GM18868 (cell line): ENCODE data around the gene EIF4H.
"Not testable (repeated sequence)": the region's sequence is repeated elsewhere in the genome, so short reads cannot be mapped to it uniquely, and the experiment has no call there.

Source experiments
- ATAC-seq: cut with Tn5 transposase; IDR thresholded peaks from one replicate; pipeline ENCODE4 v1.9.1; 2021; ENCODE audit warnings: mild to moderate bottlenecking, moderate library complexity; ENCODE audit not compliant: unreplicated experiment

The EIF4H gene

GRCh38 chr7:74223711-74224510 lies 49.8 kb downstream of the EIF4H start:
- ATAC-seq = no peak

DNA sequence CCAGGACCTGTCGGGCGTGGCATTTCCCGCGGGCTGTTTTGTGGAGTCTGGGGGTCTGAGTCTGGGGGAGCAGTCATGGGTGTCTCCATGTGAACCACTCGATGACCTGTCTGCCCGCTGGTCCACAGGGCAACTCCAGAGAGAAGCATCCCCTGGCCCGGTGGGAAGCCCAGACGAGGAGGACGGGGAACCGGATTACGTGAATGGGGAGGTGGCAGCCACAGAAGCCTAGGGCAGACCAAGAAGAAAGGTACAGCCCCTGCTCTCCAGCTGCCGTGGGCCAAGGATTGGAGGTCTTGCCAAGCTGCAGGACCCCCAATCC lies 50.3 kb downstream of the EIF4H start:
- no peak for ATAC-seq

GRCh38 chr7:74224907-74225306 lies 50.8 kb downstream of the EIF4H start:
- ATAC-seq = not testable (repeated sequence)

DNA sequence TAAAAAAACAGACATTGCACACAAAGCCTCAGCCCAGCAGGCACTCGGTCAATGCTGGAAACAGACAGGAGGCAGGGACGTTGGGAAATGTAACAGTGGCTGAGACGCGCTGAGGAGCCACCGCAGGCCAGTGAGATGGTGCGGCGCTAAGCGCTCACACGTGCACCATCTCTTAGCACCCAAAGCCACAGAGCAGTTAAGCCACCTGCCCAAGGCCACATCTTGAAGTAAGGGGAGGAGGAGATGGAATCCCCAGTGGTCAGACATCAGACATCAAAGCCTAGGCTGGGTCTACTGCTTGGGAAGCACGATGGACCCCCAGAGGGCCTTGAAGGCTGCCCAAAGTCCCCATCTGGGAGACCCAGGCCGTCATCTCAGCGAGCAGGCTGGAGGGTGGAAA lies 51.2 kb downstream of the EIF4H start:
- no peak for ATAC-seq

DNA sequence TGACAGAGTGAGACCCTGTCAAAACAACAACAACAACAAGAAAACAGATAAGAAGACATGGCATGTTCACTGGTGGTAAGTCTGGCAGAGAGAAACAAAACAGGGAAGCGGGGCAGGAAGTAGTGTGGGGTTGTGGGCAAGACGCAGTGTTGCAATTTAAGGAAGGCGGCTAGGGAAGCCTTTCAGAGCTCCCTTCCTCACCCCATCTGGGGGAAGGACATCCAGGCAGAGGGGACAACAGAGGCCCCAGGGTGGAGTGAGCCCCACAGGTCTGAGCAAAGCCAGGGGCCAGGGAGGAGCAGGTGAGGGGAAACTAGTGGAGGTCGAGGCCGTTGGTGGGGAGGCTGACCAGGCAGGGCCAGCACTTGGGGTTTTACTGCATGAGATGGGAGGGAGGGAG lies 52.5 kb downstream of the EIF4H start:
- no peak for ATAC-seq

GRCh38 chr7:74228951-74229900 lies 55.1 kb downstream of the EIF4H start:
- ATAC-seq = no peak

- ATAC-seq = peak; percentile 16
Measured at GRCh38 chr7:74230446-74231231, 56.5 kb downstream of the EIF4H start.

DNA sequence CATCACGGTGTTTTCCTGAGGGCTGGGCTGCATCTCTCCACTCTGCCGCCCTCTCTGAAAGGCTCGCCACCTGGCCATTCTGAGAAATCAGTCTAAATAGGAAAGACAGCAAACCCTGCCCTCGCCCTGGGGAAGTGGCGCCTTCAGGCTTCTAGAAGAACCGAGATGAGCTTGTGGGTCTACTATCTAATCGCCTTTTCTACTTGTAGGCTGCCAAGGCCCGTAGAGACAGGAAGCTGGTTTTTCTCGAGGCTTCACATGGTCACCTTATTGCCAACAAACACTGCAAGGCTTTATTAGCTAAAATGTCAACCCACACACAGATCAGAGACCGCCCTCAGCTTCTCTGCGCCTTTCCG lies 57.1 kb downstream of the EIF4H start:
- ATAC-seq = peak; percentile 66

GRCh38 chr7:74233655-74234285 lies 59.6 kb downstream of the EIF4H start:
- ATAC-seq = no peak

DNA sequence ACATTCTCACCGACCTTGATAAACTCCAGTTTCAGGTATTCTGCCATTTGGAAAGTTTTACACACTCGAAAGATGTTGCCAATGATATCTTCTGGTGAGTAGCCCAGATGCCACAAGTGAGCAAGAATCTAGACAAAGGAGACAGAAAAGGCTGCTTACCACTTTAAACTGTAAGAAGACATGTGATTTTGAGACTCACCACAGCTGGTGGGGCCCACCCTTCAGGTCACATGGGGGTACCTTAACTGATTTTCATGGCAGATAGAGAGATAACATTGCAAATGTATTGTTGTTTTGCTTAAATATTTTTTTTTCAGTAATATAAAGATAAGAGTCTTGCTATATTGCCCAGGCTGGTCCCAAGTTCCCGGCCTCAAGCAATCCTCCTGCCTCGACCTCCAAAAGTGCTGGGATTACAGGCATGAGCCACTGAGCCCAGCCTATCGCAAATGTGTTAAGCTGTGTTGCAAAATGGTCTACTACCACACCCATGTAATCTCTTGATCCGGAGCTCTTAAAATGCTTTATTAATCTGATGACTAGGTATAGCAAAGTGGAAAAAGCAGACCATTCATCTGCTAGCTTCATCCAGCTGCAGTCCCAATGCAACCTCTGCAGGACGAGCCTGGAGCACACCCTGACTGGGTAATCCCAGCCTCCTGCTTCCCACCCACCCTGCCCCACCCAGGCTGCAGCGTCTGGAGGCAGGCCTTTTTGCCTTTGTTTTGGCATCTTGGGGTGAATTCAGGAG lies 61.5 kb downstream of the EIF4H start:
- no peak for ATAC-seq

DNA sequence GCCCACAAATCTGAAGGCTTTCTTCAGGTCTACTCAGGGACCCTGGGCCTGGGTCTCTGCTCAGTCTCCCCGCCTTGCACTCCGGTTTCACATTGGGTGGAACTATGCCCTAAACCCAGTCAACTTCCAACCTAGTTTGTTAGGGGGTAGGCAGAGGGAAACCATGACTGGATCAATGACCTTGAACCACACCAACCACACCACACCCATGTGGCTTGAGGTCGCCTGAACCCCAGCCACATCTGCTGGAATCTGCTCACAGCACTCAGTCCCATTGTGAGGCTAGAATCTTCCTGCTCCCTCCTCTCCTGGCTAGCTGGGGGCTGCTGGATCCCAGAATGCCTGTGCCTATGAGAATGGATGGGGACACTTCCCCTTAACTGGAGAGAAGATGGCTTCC lies 62.1 kb downstream of the EIF4H start:
- ATAC-seq = no peak

- no peak for ATAC-seq
Measured at GRCh38 chr7:74240482-74240881, 66.3 kb downstream of the EIF4H start.

DNA sequence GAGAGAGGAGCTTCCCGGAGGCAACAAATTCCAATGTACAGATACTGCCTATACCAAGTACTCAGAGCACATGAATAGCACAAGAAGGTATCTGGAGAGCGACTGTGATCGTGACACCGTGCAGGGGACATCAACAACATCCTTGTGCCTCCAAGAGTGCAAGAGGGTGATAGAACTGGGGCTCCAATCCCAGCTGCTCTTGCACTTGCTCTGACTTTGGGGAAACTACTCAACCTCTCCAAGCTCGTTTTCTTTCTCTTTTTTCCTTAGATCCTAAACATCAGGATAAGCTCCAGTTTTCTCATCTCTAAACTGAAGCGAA lies 67.9 kb downstream of the EIF4H start:
- no peak for ATAC-seq

DNA sequence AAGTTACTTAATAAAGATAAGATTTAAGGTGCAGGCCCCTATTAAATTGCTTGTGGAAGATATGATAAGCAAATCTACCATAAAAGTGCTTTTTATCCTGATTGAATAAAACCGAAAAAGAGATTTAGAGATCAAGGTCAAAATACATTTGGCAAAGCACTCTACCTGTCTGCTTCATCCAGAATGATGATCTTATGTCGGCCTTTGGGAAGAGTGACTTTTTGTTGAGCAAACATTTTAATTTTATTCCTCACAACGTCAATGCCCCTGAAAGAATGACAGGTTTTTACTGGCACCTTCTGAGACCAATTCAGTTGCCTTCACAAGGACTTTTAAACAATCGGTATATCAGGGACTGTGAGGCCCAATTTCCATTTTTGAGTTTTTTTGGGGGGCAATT lies 72.3 kb downstream of the EIF4H start:
- ATAC-seq = no peak
